Thymus (tissue), 11 donors: ENCODE data around the gene FBN2. TPM values are rescaled to one million over a fixed set of nuclear protein-coding genes. Genes with fewer than 3 reads are reported as not detected.
"Not testable (repeated sequence)": the region's sequence is repeated elsewhere in the genome, so short reads cannot be mapped to it uniquely, and the experiment has no call there.

Experiments used
- DNase-seq, 9 donors: peaks; one replicate each; pipeline ENCODE4 v3.0.0-alpha.2; 2013; ENCODE audit warnings: low spot score in 9 of 9, low read depth in 6 of 9, missing footprints in 1 of 9
- H3K27ac ChIP-seq, 2 donors: one replicate each; pipeline ENCODE4 v1.5.1; 2013; ENCODE audit warnings: control low read depth in 1 of 2, low read depth in 1 of 2, low read length in 1 of 2, mild to moderate bottlenecking in 1 of 2, moderate library complexity in 1 of 2
- H3K27me3 ChIP-seq, 2 donors: one replicate each; pipeline ENCODE4 v1.5.1; 2013; ENCODE audit warnings: low read length in 1 of 2; ENCODE audit not compliant: control insufficient read depth in 2 of 2, insufficient read depth in 1 of 2
- H3K36me3 ChIP-seq, 2 donors: one replicate each; pipeline ENCODE4 v1.5.1; 2013; ENCODE audit warnings: low read length in 1 of 2, mild to moderate bottlenecking in 1 of 2, moderate library complexity in 1 of 2; ENCODE audit not compliant: control insufficient read depth in 2 of 2, insufficient read depth in 2 of 2
- H3K4me1 ChIP-seq, 2 donors: one replicate each; pipeline ENCODE4 v1.5.1; 2013; ENCODE audit warnings: low read length in 2 of 2; ENCODE audit not compliant: control insufficient read depth in 2 of 2, insufficient read depth in 2 of 2
- H3K4me3 ChIP-seq, 2 donors: one replicate each; pipeline ENCODE4 v1.5.1; 2013; ENCODE audit warnings: low read length in 2 of 2, control low read depth in 1 of 2, mild to moderate bottlenecking in 1 of 2
- H3K9me3 ChIP-seq, 2 donors: one replicate each; pipeline ENCODE4 v1.5.1; 2013; ENCODE audit warnings: low read length in 1 of 2, mild to moderate bottlenecking in 1 of 2; ENCODE audit not compliant: control insufficient read depth in 2 of 2, insufficient read depth in 1 of 2
- WGBS: extraction: QIAGEN DNeasy Blood & Tissue Kit; methylation state at CpG from one replicate; pipeline ENCODE4 v1.1.7; 2013; 5-methylcytosine and 5-hydroxymethylcytosine counted together
- polyA plus RNA-seq: library from polyadenylated mRNA; stranded (reverse); fragments of 200-250 nt; gene quantifications from one replicate; pipeline ENCODE4 v1.2.3, GENCODE V29; 2013
- total RNA-seq: library from RNA; stranded (reverse); fragments of 120-200 nt; gene quantifications from one replicate; pipeline ENCODE4 v1.2.4, GENCODE V29; 2013
- donor health status: healthy.

Gene FBN2
- total and polyA plus RNA-seq, 2 donors = 0.23 to 5.5 TPM

DNA sequence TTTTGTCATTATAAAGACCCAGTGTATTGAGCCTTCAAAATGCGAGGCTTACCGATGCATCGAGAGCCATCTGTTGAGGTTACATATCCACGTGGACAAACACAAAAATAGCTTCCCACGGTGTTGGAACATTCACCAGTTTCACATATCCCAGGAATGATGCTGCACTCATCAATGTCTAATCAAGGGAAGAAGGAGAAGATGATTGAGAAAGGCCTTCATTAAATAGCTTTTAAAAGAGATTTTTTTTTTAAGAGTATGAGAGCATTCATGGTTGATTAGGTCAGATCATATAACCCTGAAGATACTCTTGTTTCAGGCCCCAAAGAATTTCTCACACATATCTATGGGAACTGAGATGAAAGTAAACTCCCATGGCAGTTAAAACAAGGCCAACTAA is 129.4 kb downstream of the FBN2 start:
- no peaks in the 10 kb centered on the region for H3K27me3 ChIP-seq
- H3K36me3 ChIP-seq = no peaks in the 10 kb centered on the region
- H3K4me3 ChIP-seq = no peak overlapping the region
- WGBS = 94% methylated on average over 5 of the region's 5 CpGs
- no peaks in the 10 kb centered on the region for H3K9me3 ChIP-seq
- no peak for DNase-seq
- no peaks in the 10 kb centered on the region for H3K4me1 ChIP-seq
- no peak overlapping the region for H3K27ac ChIP-seq

DNA sequence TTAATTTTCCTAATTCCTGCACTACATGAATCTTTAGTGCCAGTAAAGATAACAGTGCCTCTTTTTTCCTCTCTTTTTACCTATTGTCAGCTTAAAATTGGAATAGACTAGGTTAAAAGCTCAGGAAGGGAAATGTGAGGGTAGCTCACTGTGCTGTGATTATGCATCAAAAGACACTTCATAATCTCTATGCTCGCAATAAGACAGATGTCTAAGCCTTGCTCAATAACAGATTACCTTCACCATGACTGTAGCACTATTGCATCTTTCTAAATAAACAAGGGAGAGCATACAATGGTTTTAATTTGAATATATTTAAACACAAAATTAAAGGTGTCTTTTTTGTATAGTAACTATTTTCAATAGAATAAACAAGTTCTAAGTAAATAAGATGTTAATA is 130.1 kb downstream of the FBN2 start:
- DNase-seq = no peak
- H3K27ac ChIP-seq = no peak overlapping the region
- no peaks in the 10 kb centered on the region for H3K36me3 ChIP-seq
- H3K4me1 ChIP-seq = no peaks in the 10 kb centered on the region
- H3K9me3 ChIP-seq = no peaks in the 10 kb centered on the region
- no peak overlapping the region for H3K4me3 ChIP-seq
- 97% methylated on average over 1 of the region's 1 CpG for WGBS
- no peaks in the 10 kb centered on the region for H3K27me3 ChIP-seq

GRCh38 chr5:128406803-128407202 is 131.2 kb downstream of the FBN2 start:
- 68% methylated on average over 3 of the region's 3 CpGs for WGBS
- DNase-seq = no peak
- Histone ChIP-seq H3K4me3 (no peak overlapping the region), H3K4me1 (no peaks in the 10 kb centered on the region), H3K36me3 (no peaks in the 10 kb centered on the region), H3K27me3 (no peaks in the 10 kb centered on the region), H3K27ac (no peak overlapping the region), H3K9me3 (no peaks in the 10 kb centered on the region)

DNA sequence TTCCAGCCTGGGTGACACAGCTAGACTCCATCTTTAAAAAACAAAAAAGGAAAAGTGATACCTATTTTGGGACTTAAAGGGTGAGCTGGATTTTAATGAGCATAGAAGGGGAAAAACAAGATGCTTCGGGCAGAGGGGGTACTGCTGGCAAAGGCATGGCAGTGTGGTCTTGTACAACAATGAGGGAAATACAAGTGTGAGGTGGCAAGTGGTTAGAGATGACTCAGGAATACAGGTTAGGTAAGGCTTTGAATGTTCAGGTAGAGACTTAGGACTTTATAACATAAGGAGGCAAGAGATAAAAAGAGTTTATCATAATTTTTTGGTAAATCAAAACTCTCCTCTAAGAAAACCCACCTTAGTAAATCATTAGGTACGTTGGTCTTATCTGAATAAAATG is 132.9 kb downstream of the FBN2 start:
- Histone ChIP-seq H3K27me3 (no peaks in the 10 kb centered on the region), H3K4me3 (no peak overlapping the region), H3K4me1 (no peaks in the 10 kb centered on the region), H3K36me3 (no peaks in the 10 kb centered on the region), H3K9me3 (no peaks in the 10 kb centered on the region), H3K27ac (no peak overlapping the region)
- DNase-seq = no peak
- 88% methylated on average over 2 of the region's 2 CpGs for WGBS

DNA sequence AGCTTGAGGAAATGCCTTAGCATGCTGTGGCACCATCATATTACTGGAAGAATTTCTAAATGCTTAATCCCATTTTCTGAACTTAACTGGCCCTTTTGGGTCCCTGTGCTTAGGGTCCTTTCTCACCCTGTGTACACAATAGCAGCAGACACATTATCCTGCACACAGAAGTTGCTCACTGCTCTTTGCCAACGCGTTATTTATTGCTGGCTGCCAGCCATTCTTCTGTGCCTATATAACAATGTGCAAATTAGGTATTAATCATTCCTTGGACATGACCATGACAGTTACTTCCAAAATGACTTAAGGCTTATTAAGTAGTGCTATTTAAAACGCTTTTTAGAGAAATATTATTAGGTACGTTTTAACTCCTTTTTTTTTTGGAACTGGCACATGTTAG is 134.7 kb downstream of the FBN2 start:
- H3K4me1 ChIP-seq = no peaks in the 10 kb centered on the region
- no peak overlapping the region for H3K27ac ChIP-seq
- H3K27me3 ChIP-seq = no peaks in the 10 kb centered on the region
- no peaks in the 10 kb centered on the region for H3K9me3 ChIP-seq
- H3K4me3 ChIP-seq = no peak overlapping the region
- no peak for DNase-seq
- H3K36me3 ChIP-seq = no peaks in the 10 kb centered on the region
- 77% methylated on average over 4 of the region's 4 CpGs for WGBS

GRCh38 chr5:128402506-128402905 is 135.5 kb downstream of the FBN2 start:
- whole genome bisulfite sequencing = 94% methylated on average over 2 of the region's 2 CpGs
- Histone ChIP-seq H3K27ac (no peak overlapping the region), H3K36me3 (no peaks in the 10 kb centered on the region), H3K27me3 (no peaks in the 10 kb centered on the region), H3K4me3 (no peak overlapping the region), H3K4me1 (no peaks in the 10 kb centered on the region), H3K9me3 (no peaks in the 10 kb centered on the region)
- DNase-seq = no peak

- H3K9me3 ChIP-seq, H3K27me3 ChIP-seq, H3K4me3 ChIP-seq, H3K36me3 ChIP-seq, H3K27ac ChIP-seq, H3K4me1 ChIP-seq, DNase-seq: not testable (repeated sequence)
- WGBS = 94% methylated on average over 2 of the region's 2 CpGs
Measured at GRCh38 chr5:128400766-128401165, 137.3 kb downstream of the FBN2 start.

- Histone ChIP-seq H3K4me1 (no peaks in the 10 kb centered on the region), H3K4me3 (no peak overlapping the region), H3K27me3 (no peaks in the 10 kb centered on the region), H3K36me3 (no peaks in the 10 kb centered on the region), H3K9me3 (no peaks in the 10 kb centered on the region), H3K27ac (no peak overlapping the region)
- WGBS = 88% methylated on average over 1 of the region's 1 CpG
- DNase-seq = no peak
Measured at GRCh38 chr5:128399111-128399510, 138.9 kb downstream of the FBN2 start.

GRCh38 chr5:128397876-128398275 is 140.2 kb downstream of the FBN2 start:
- H3K27me3 ChIP-seq = no peaks in the 10 kb centered on the region
- H3K4me1 ChIP-seq = no peaks in the 10 kb centered on the region
- H3K9me3 ChIP-seq = no peaks in the 10 kb centered on the region
- 69% methylated on average over 2 of the region's 2 CpGs for WGBS
- no peak overlapping the region for H3K27ac ChIP-seq
- H3K4me3 ChIP-seq = no peak overlapping the region
- DNase-seq = peak in 6 of 9 donors; percentile 2 to 60 (median 21)
- H3K36me3 ChIP-seq = no peaks in the 10 kb centered on the region

- WGBS = 94% methylated on average over 8 of the region's 8 CpGs
- Histone ChIP-seq H3K27ac (no peak overlapping the region), H3K4me1 (no peaks in the 10 kb centered on the region), H3K9me3 (no peaks in the 10 kb centered on the region), H3K27me3 (no peaks in the 10 kb centered on the region), H3K36me3 (no peaks in the 10 kb centered on the region), H3K4me3 (no peak overlapping the region)
- DNase-seq = no peak
Measured at GRCh38 chr5:128395073-128395472, 143.0 kb downstream of the FBN2 start.
